ENCODE measurements around the gene PTPRH. TPM values are rescaled to one million over a fixed set of nuclear protein-coding genes. Genes with fewer than 3 reads are reported as not detected.

PTPRH gene
- total RNA-seq, 1 donor from 2014 or later: 0.64 TPM

GRCh38 chr19:55229789-55230182, 20.5 kb upstream of the PTPRH start:
- intact Hi-C loops (cut with DNase I): no loop called here
- peaks cover 68 to 72% of the 10 kb centered on the region in 2 donors for H3K36me3 ChIP-seq
- H3K9me3 ChIP-seq: no peaks in the 10 kb centered on the region
- no peaks in the 10 kb centered on the region for H3K4me1 ChIP-seq
- no peak overlapping the region for H3K4me3 ChIP-seq
- no peaks in the 10 kb centered on the region for H3K27me3 ChIP-seq
- no peak overlapping the region for H3K27ac ChIP-seq
- no peak for DNase-seq (ENCODE audit: low spot score in 2 of 2)
- no peak for TF ChIP-seq CTCF (IDR thresholded peaks at IDR 0.05)

- Histone ChIP-seq H3K36me3 (peaks cover 66 to 68% of the 10 kb centered on the region in 2 donors), H3K4me1 (no peaks in the 10 kb centered on the region), H3K9me3 (no peaks in the 10 kb centered on the region), H3K27ac (no peak overlapping the region), H3K4me3 (no peak overlapping the region), H3K27me3 (no peaks in the 10 kb centered on the region)
- DNase-seq (ENCODE audit: low spot score in 2 of 2): no peak
- no peak for TF ChIP-seq CTCF (IDR thresholded peaks at IDR 0.05)
- intact Hi-C loops (cut with DNase I): no loop called here
Measured at GRCh38 chr19:55229145-55229788, 20.0 kb upstream of the PTPRH start.

GRCh38 chr19:55228403-55229031, 19.2 kb upstream of the PTPRH start, which contains the start of gene TMEM86B:
Gene TMEM86B, minus strand, starts transcription at chr19:55228763. Its CDS starts 22 bp downstream, at chr19:55228741.
- no peaks in the 10 kb centered on the region for H3K27me3 ChIP-seq
- peaks cover 62 to 63% of the 10 kb centered on the region in 2 donors for H3K36me3 ChIP-seq
- H3K9me3 ChIP-seq: no peaks in the 10 kb centered on the region
- intact Hi-C loops (cut with DNase I): no loop called here
- H3K27ac ChIP-seq: no peak within 1 kb of the TSS
- DNase-seq (ENCODE audit: low spot score in 2 of 2): no peak
- no peak for TF ChIP-seq CTCF (IDR thresholded peaks at IDR 0.05)
- no peak within 1 kb of the TSS for H3K4me3 ChIP-seq
- H3K4me1 ChIP-seq: no peaks in the 10 kb centered on the region

GRCh38 chr19:55228015-55228391, 18.7 kb upstream of the PTPRH start:
- DNase-seq (ENCODE audit: low spot score in 2 of 2): no peak

GRCh38 chr19:55227241-55228014, 18.1 kb upstream of the PTPRH start:
- Histone ChIP-seq H3K27ac (no peak overlapping the region), H3K36me3 (peaks cover 52 to 58% of the 10 kb centered on the region in 2 donors), H3K27me3 (no peaks in the 10 kb centered on the region), H3K4me1 (no peaks in the 10 kb centered on the region), H3K4me3 (no peak overlapping the region), H3K9me3 (no peaks in the 10 kb centered on the region)
- no peak for TF ChIP-seq CTCF (IDR thresholded peaks at IDR 0.05)
- intact Hi-C loops (cut with DNase I): no loop called here
- no peak for DNase-seq (ENCODE audit: low spot score in 2 of 2)

More at GRCh38 chr19:55228015-55228391, 18.7 kb upstream of the PTPRH start:
- Histone ChIP-seq H3K4me1 (no peaks in the 10 kb centered on the region), H3K36me3 (peaks cover 58 to 63% of the 10 kb centered on the region in 2 donors), H3K27ac (no peak overlapping the region), H3K4me3 (no peak overlapping the region), H3K27me3 (no peaks in the 10 kb centered on the region), H3K9me3 (no peaks in the 10 kb centered on the region)
- no peak for TF ChIP-seq CTCF (IDR thresholded peaks at IDR 0.05)
- intact Hi-C loops (cut with DNase I): no loop called here
